T-helper 1 cell treated with Interleukin-12 subunit alpha and Interleukin-12 subunit beta and Interleukin-4 antibody, amounts not matched to agents 30 μg/mL and 1 μg/mL, for 36 hours (primary cell): ENCODE data around the gene RNF157.

Experiments
- H3K27ac Mint-ChIP-seq: one replicate; pipeline ENCODE4 v1.8.0; 2021; ENCODE audit warnings: mild to moderate bottlenecking, mixed read lengths
- H3K27me3 Mint-ChIP-seq: one replicate; pipeline ENCODE4 v1.8.0; 2021; ENCODE audit warnings: low read depth, mixed read lengths
- H3K36me3 Mint-ChIP-seq: one replicate; pipeline ENCODE4 v1.8.0; 2021; ENCODE audit warnings: low read depth, mixed read lengths
- H3K4me1 Mint-ChIP-seq: one replicate; pipeline ENCODE4 v1.8.0; 2021; ENCODE audit warnings: low read depth, mixed read lengths
- H3K4me3 Mint-ChIP-seq: one replicate; pipeline ENCODE4 v1.8.0; 2021; ENCODE audit warnings: mild to moderate bottlenecking, moderate library complexity, mixed read lengths
- H3K9me3 Mint-ChIP-seq: one replicate; pipeline ENCODE4 v1.8.0; 2021; ENCODE audit warnings: mixed read lengths

Gene RNF157

GRCh38 chr17:76184290-76184689 lies 56.0 kb downstream of the RNF157 start:
- Mint-ChIP-seq H3K4me1 (peaks cover 60% of the 10 kb centered on the region), H3K27me3 (no peaks in the 10 kb centered on the region), H3K36me3 (peaks cover 34% of the 10 kb centered on the region), H3K27ac (peak overlapping the region; percentile 24), H3K9me3 (no peaks in the 10 kb centered on the region), H3K4me3 (no peak overlapping the region)

- no peaks in the 10 kb centered on the region for H3K27me3 Mint-ChIP-seq
- no peaks in the 10 kb centered on the region for H3K9me3 Mint-ChIP-seq
- H3K27ac Mint-ChIP-seq = peak overlapping the region; percentile 93
- peaks cover 52% of the 10 kb centered on the region for H3K4me1 Mint-ChIP-seq
- H3K36me3 Mint-ChIP-seq = peaks cover 22% of the 10 kb centered on the region
- H3K4me3 Mint-ChIP-seq = peak overlapping the region; percentile 36
Observed at GRCh38 chr17:76182016-76182764, 58.1 kb downstream of the RNF157 start.

GRCh38 chr17:76179496-76180467 lies 60.5 kb downstream of the RNF157 start:
- H3K4me3 Mint-ChIP-seq = peak overlapping the region; percentile 71
- no peaks in the 10 kb centered on the region for H3K27me3 Mint-ChIP-seq
- H3K4me1 Mint-ChIP-seq = peaks cover 50% of the 10 kb centered on the region
- H3K36me3 Mint-ChIP-seq = peaks cover 24% of the 10 kb centered on the region
- H3K27ac Mint-ChIP-seq = peak overlapping the region; percentile 90
- no peaks in the 10 kb centered on the region for H3K9me3 Mint-ChIP-seq

GRCh38 chr17:76178124-76178523 lies 62.2 kb downstream of the RNF157 start:
- H3K4me1 Mint-ChIP-seq = peaks cover 44% of the 10 kb centered on the region
- no peak overlapping the region for H3K4me3 Mint-ChIP-seq

GRCh38 chr17:76176701-76177574 lies 63.4 kb downstream of the RNF157 start:
- H3K9me3 Mint-ChIP-seq = no peaks in the 10 kb centered on the region
- H3K27me3 Mint-ChIP-seq = no peaks in the 10 kb centered on the region
- H3K36me3 Mint-ChIP-seq = peaks cover 18% of the 10 kb centered on the region
- H3K4me3 Mint-ChIP-seq = no peak overlapping the region
- no peak overlapping the region for H3K27ac Mint-ChIP-seq
- peaks cover 39% of the 10 kb centered on the region for H3K4me1 Mint-ChIP-seq

More at GRCh38 chr17:76178124-76178523, 62.2 kb downstream of the RNF157 start:
- Mint-ChIP-seq H3K9me3 (no peaks in the 10 kb centered on the region), H3K27me3 (no peaks in the 10 kb centered on the region), H3K27ac (peak overlapping the region; percentile 90), H3K36me3 (peaks cover 18% of the 10 kb centered on the region)

GRCh38 chr17:76174037-76174436 lies 66.3 kb downstream of the RNF157 start:
- Mint-ChIP-seq H3K4me1 (peaks cover 21% of the 10 kb centered on the region), H3K4me3 (no peak overlapping the region), H3K36me3 (peaks cover 16% of the 10 kb centered on the region), H3K27me3 (no peaks in the 10 kb centered on the region), H3K27ac (no peak overlapping the region), H3K9me3 (no peaks in the 10 kb centered on the region)

- H3K4me1 Mint-ChIP-seq = peaks cover 18% of the 10 kb centered on the region
- H3K27ac Mint-ChIP-seq = no peak overlapping the region
- H3K4me3 Mint-ChIP-seq = no peak overlapping the region
- no peaks in the 10 kb centered on the region for H3K9me3 Mint-ChIP-seq
- peaks cover 22% of the 10 kb centered on the region for H3K36me3 Mint-ChIP-seq
- H3K27me3 Mint-ChIP-seq = no peaks in the 10 kb centered on the region
Observed at GRCh38 chr17:76173474-76173873, 66.8 kb downstream of the RNF157 start.

GRCh38 chr17:76171706-76172105 lies 68.6 kb downstream of the RNF157 start:
- H3K27ac Mint-ChIP-seq = no peak overlapping the region
- H3K27me3 Mint-ChIP-seq = no peaks in the 10 kb centered on the region
- H3K36me3 Mint-ChIP-seq = peaks cover 30% of the 10 kb centered on the region
- H3K9me3 Mint-ChIP-seq = no peaks in the 10 kb centered on the region
- no peak overlapping the region for H3K4me3 Mint-ChIP-seq
- peaks cover 18% of the 10 kb centered on the region for H3K4me1 Mint-ChIP-seq

- H3K4me1 Mint-ChIP-seq = peaks cover 15% of the 10 kb centered on the region
- no peaks in the 10 kb centered on the region for H3K27me3 Mint-ChIP-seq
- no peak overlapping the region for H3K27ac Mint-ChIP-seq
- no peaks in the 10 kb centered on the region for H3K9me3 Mint-ChIP-seq
- H3K36me3 Mint-ChIP-seq = peaks cover 28% of the 10 kb centered on the region
- no peak overlapping the region for H3K4me3 Mint-ChIP-seq
Observed at GRCh38 chr17:76170114-76170513, 70.2 kb downstream of the RNF157 start.

- Mint-ChIP-seq H3K36me3 (peaks cover 42% of the 10 kb centered on the region), H3K9me3 (no peaks in the 10 kb centered on the region), H3K27ac (no peak overlapping the region), H3K27me3 (no peaks in the 10 kb centered on the region), H3K4me3 (no peak overlapping the region), H3K4me1 (peaks cover 17% of the 10 kb centered on the region)
Observed at GRCh38 chr17:76166906-76167305, 73.4 kb downstream of the RNF157 start.

GRCh38 chr17:76166168-76166567 lies 74.1 kb downstream of the RNF157 start:
- H3K9me3 Mint-ChIP-seq = no peaks in the 10 kb centered on the region
- H3K4me1 Mint-ChIP-seq = peaks cover 17% of the 10 kb centered on the region
- no peaks in the 10 kb centered on the region for H3K27me3 Mint-ChIP-seq
- peak overlapping the region; percentile 10 for H3K27ac Mint-ChIP-seq
- H3K36me3 Mint-ChIP-seq = peaks cover 44% of the 10 kb centered on the region
- H3K4me3 Mint-ChIP-seq = no peak overlapping the region

- Mint-ChIP-seq H3K36me3 (peaks cover 50% of the 10 kb centered on the region), H3K27ac (no peak overlapping the region), H3K27me3 (no peaks in the 10 kb centered on the region)
Observed at GRCh38 chr17:76164331-76164730, 76.0 kb downstream of the RNF157 start.

GRCh38 chr17:76163919-76164318 lies 76.4 kb downstream of the RNF157 start:
- Mint-ChIP-seq H3K27me3 (no peaks in the 10 kb centered on the region), H3K4me1 (peaks cover 10% of the 10 kb centered on the region), H3K27ac (no peak overlapping the region), H3K36me3 (peaks cover 52% of the 10 kb centered on the region), H3K4me3 (no peak overlapping the region), H3K9me3 (no peaks in the 10 kb centered on the region)

More at GRCh38 chr17:76164331-76164730, 76.0 kb downstream of the RNF157 start:
- Mint-ChIP-seq H3K4me1 (peaks cover 12% of the 10 kb centered on the region), H3K4me3 (no peak overlapping the region), H3K9me3 (no peaks in the 10 kb centered on the region)
